Pancreas (tissue), 10 donors: ENCODE results near the gene MRO. TPM values are rescaled to one million over a fixed set of nuclear protein-coding genes. Genes with fewer than 3 reads are reported as not detected.

ENCODE experiments used
- ATAC-seq, 4 donors: fragments of 200-7000 bp; cut with Tn5 transposase; one replicate each; pipeline versions ENCODE4 v1.8.0 to v1.9.1; 2020; ENCODE audit warnings: mild to moderate bottlenecking in 4 of 4, moderate library complexity in 4 of 4
- DNase-seq, 6 donors: peaks; one replicate each; pipeline ENCODE4 v3.0.0-alpha.2; 2020
- FAIRE-seq: peaks from 2 replicates; lab custom pipeline; 2012; peaks lifted over from hg19 to GRCh38; lab: Jason Lieb, UNC
- H3K27ac ChIP-seq, 4 donors: fragments of 200-600 bp; sonication (generic); 1 replicate in 3 of 4; 2 replicates in 1 of 4; pipeline versions ENCODE4 v1.5.0 to v1.8.0; 2020
- H3K27me3 ChIP-seq, 4 donors: fragments of 200-600 bp; one replicate each; pipeline ENCODE4 v1.8.0; 2021
- H3K36me3 ChIP-seq, 3 donors: fragments of 200-600 bp; sonication (generic) in 1 of 3; one replicate each; pipeline versions ENCODE4 v1.5.0 to v1.8.0; 2020 to 2021
- H3K4me1 ChIP-seq, 3 donors: fragments of 200-600 bp; one replicate each; pipeline ENCODE4 v1.8.0; 2021
- H3K4me3 ChIP-seq, 4 donors: fragments of 200-600 bp; sonication (generic) in 2 of 4; one replicate each; pipeline versions ENCODE4 v1.5.0 to v1.8.0; 2020 to 2021
- H3K9me3 ChIP-seq, 4 donors: fragments of 200-600 bp; one replicate each; pipeline ENCODE4 v1.8.0; 2021
- WGBS, 2 donors: extraction: QIAGEN DNeasy Blood & Tissue Kit; methylation state at CpG; one replicate each; pipeline ENCODE4 v1.1.7; 2013; 5-methylcytosine and 5-hydroxymethylcytosine counted together
- intact Hi-C, 3 donors: fragments of 100-400 bp; cut with DNase I; formaldehyde crosslinking; loops; one replicate each; pipeline versions ENCODE4 v1.11.1 to v1.14.2; 2022
- polyA plus RNA-seq, 2 donors: library from polyadenylated mRNA; stranded (reverse); fragments of 200-250 nt; gene quantifications; one replicate each; pipeline ENCODE4 v1.2.3, GENCODE V29; 2013
- total RNA-seq, 6 donors: library from RNA; stranded (reverse); fragmentation: NEBNext Ultra II Directional in 4 of 6; extraction: Animal tissue kit (Norgen Biotek cat#: 25700) in 4 of 6; gene quantifications; one replicate each; pipeline versions ENCODE4 v1.2.1 to v1.2.4, GENCODE V29; 2021 to 2023
- TF ChIP-seq, protein P1 (sequence below), 4 donors: fragments of 200-600 bp; sonication (generic) in 3 of 4; IDR thresholded peaks; one replicate each; pipeline versions ENCODE4 v1.5.0 to v1.8.0; 2021; ENCODE audit warnings: antibody characterized with exemption in 4 of 4
- donor health status: healthy with polysubstance abuse.
- donor health status: DM: no; HTN: no; CAD: no; lungs with moderate emphysema.
- donor health status: DM: no; HTN: no; CAD: no.
- donor health status: control.
- donor health status: control.
- donor health status: Bipolar disorder and iron deficiency.
- donor health status: DM: yes; HTN: yes; CAD: no.
- donor health status: DM: no; HTN: no; CAD: no.
- donor health status: DM: no; HTN: no; CAD: no.
- donor health status: DM: yes; HTN: yes; CAD: no.

The MRO gene
- total and polyA plus RNA-seq, 8 donors = 0.19 to 3.9 (median 1.1) TPM

DNA sequence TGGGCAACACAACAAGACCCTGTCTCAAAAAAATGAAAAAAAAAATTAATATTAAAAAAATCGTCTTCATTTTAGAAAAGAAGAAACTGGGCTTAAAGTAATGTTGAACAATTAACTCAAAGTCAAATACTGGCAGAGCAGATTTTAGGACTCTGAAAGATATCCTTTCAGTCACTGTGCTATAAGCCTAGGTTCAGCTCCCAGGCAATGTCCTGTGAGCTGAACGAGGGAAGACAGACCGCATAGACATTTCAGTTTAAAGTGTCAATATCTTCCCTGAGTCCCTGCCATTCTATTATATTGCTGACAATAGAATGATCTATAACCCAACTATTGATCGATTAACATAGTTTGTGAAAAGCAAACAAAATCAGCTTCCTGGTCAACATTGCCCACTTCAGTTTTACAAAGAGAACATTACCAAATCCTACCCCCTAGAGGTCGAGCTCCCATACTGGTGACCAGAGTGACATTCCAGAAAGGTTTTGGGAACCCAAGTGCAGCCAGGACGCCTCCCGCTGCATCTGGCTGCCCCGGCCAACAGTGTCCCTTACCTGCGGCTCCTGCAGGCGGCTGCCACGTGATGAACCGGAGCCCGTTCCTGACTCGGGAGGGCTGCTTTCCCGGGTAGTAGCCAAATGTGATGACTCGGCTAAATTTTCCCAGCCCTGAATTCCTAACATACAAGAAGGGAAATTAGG, 639 bp downstream of the MRO start:
- DNase-seq (peak; percentile 73 to 81 (median 78)), FAIRE-seq (no peak), ATAC-seq (peak; percentile 86 to 90 (median 88))
- WGBS, 2 donors = 2 to 3% methylated on average over 16 of the region's 16 CpGs
- H3K36me3 ChIP-seq = no peaks in the 10 kb centered on the region
- no peaks in the 10 kb centered on the region for H3K27me3 ChIP-seq
- H3K9me3 ChIP-seq = no peaks in the 10 kb centered on the region
- H3K4me3 ChIP-seq = peak overlapping the region; percentile 6 to 42 (median 20)
- peaks cover 0 to 6% (median 5%) of the 10 kb centered on the region in 3 donors for H3K4me1 ChIP-seq
- intact Hi-C loops = no loop called here
- TF ChIP-seq, protein P1, sequence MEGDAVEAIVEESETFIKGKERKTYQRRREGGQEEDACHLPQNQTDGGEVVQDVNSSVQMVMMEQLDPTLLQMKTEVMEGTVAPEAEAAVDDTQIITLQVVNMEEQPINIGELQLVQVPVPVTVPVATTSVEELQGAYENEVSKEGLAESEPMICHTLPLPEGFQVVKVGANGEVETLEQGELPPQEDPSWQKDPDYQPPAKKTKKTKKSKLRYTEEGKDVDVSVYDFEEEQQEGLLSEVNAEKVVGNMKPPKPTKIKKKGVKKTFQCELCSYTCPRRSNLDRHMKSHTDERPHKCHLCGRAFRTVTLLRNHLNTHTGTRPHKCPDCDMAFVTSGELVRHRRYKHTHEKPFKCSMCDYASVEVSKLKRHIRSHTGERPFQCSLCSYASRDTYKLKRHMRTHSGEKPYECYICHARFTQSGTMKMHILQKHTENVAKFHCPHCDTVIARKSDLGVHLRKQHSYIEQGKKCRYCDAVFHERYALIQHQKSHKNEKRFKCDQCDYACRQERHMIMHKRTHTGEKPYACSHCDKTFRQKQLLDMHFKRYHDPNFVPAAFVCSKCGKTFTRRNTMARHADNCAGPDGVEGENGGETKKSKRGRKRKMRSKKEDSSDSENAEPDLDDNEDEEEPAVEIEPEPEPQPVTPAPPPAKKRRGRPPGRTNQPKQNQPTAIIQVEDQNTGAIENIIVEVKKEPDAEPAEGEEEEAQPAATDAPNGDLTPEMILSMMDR (IDR thresholded peaks at IDR 0.05) = no peak
- H3K27ac ChIP-seq = peak overlapping the region; percentile 27 to 53 (median 50)

- H3K27me3 ChIP-seq = no peaks in the 10 kb centered on the region
- TF ChIP-seq, protein P1 (IDR thresholded peaks at IDR 0.05) = no peak
- no peaks in the 10 kb centered on the region for H3K9me3 ChIP-seq
- 53 to 56% methylated on average over 7 of the region's 7 CpGs for WGBS, 2 donors
- FAIRE-seq = no peak
- H3K36me3 ChIP-seq = no peaks in the 10 kb centered on the region
- no peak for DNase-seq
- no peak overlapping the region for H3K4me3 ChIP-seq
- intact Hi-C loops = no loop called here
- H3K27ac ChIP-seq = no peak overlapping the region
- ATAC-seq = no peak
- peaks cover 0 to 6% (median 5%) of the 10 kb centered on the region in 3 donors for H3K4me1 ChIP-seq
These were observed 3.2 kb downstream of the MRO start for GRCh38 chr18:50816419-50817166.

DNA sequence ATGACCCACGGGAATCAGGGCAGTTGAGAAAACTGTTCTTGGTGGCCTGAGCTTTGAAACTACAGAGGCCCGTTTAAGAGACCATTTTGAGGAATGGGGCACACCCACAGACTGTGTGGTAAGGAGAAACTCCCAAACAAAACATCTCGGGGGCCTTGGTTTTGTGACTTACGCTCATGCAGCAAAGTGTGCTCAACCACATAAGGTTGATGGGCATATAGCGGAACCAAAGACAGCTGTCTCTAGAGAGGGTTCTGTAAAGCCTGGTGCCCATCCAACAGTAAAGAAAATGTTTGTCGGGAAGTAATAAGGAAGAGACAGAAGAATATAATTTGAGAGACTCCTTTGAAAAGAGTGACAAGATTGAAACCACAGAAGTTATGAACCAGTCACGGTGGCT, 5.4 kb downstream of the MRO start:
- ATAC-seq (no peak), FAIRE-seq (no peak), DNase-seq (no peak)
- intact Hi-C loops = no loop called here
- 72 to 83% methylated on average over 7 of the region's 7 CpGs for WGBS, 2 donors
- TF ChIP-seq, protein P1 (IDR thresholded peaks at IDR 0.05) = no peak
- Histone ChIP-seq H3K9me3 (no peaks in the 10 kb centered on the region), H3K27me3 (no peaks in the 10 kb centered on the region), H3K4me1 (peaks cover 0 to 5% (median 0%) of the 10 kb centered on the region in 3 donors), H3K36me3 (no peaks in the 10 kb centered on the region), H3K4me3 (no peak overlapping the region), H3K27ac (no peak overlapping the region)

- ATAC-seq (no peak), FAIRE-seq (no peak), DNase-seq (no peak)
- Histone ChIP-seq H3K9me3 (no peaks in the 10 kb centered on the region), H3K27me3 (no peaks in the 10 kb centered on the region), H3K4me3 (no peak overlapping the region), H3K4me1 (no peaks in the 10 kb centered on the region), H3K36me3 (no peaks in the 10 kb centered on the region), H3K27ac (no peak overlapping the region)
- TF ChIP-seq, protein P1 (IDR thresholded peaks at IDR 0.05) = no peak
- WGBS, 2 donors = 89 to 94% methylated on average over 2 of the region's 2 CpGs
- intact Hi-C loops = no loop called here
These were observed 6.5 kb downstream of the MRO start for GRCh38 chr18:50813353-50813752.
